Activated naive CD4-positive, alpha-beta T cell treated with Interleukin-2 at 50 U/mL for 16 hours (primary cell): ENCODE data around the gene EXD3.

ENCODE experiments used
- DNase-seq: peaks from one replicate; pipeline ENCODE4 v3.0.0-alpha.2; 2020

Gene EXD3

DNA sequence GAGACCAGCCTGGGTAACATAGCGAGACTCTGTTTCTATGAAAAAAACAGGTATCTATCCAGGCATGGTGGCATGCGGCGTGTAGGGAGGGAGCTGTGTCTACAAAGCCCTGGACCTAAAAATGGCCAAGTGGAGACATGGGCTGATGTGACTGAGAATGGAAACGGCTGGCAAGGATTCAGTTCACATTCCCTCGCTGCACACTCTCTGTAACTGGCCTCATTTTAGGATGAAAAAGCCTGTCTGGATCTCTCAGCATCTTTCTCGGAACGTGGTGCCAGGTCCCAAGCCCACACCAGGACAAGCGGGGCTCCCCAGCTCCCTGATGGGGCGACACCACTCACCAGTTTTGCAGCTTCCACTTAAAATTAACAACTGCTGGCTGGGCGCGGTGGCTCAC is 13.4 kb downstream of the EXD3 start:
- DNase-seq, result no peak

DNA sequence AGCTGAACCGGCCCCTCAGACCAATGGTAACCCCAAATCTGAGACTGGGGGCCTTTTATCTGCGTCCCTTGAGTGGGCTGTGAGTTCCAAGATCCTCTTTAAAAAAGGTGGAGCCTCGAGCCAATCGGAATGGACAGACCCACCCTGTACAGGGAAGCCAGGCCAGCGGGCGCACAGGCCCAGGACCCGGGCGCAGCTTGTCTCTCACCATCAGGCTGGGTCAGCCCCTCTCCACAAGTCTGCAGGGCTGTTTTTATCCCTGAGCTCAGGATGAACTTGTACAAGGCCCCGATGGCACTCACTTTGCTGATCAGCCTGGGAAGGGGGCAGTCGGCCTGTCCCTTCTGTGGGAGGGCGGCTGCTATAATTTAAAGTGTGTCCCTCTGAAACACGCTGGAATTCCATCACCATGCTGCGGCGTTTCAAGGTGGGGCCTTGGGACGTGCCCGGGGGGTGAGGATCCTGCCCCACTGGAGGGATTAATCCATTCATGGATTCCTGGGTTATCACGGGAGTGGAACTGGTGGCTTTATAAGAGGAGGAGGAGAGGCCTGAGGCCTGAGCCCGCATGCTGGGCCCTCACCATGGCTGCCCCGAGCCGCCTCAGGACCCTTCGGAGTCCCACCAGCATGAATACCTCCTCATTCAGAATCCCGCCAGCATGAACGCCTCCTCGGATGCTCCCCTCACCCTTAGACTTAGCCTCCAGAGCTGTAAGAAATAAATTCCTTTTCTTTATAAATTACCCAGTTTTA is 14.1 kb downstream of the EXD3 start:
- DNase-seq, result no peak

DNA sequence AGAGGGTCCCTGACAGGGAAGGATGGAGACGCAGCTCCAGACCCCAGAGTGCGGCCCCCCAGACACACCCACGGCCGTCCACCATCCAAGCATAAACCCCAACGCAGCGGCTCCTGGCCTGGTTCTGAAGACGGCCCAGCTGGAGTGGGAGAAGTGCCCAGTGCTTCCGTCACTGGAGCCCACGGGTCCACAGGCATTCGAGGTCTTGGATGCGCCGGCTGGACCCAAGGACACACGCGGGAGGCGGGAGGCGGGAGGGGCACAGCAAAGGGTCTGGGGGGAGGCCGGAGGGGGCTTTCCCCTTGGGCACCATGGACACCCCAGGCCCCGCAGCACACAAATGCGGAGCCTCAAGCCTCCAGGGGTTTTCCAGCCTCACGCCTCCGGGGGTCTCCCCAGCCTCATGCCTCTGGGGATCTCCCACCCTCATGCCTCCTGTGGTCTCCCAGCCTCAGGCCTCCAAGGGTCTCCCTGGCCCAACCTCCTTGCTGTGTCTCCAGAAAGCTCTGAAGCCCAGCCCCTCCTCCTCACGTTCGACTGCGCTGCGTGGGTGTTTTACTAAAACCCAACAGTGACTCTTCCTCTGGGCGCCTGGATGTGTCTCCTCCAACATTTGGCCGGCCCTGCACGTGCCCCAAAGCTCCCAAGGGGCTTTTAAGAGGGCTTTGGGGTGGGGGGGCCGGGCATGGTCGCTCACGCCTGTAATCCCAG is 15.2 kb downstream of the EXD3 start:
- DNase-seq, result no peak

DNA sequence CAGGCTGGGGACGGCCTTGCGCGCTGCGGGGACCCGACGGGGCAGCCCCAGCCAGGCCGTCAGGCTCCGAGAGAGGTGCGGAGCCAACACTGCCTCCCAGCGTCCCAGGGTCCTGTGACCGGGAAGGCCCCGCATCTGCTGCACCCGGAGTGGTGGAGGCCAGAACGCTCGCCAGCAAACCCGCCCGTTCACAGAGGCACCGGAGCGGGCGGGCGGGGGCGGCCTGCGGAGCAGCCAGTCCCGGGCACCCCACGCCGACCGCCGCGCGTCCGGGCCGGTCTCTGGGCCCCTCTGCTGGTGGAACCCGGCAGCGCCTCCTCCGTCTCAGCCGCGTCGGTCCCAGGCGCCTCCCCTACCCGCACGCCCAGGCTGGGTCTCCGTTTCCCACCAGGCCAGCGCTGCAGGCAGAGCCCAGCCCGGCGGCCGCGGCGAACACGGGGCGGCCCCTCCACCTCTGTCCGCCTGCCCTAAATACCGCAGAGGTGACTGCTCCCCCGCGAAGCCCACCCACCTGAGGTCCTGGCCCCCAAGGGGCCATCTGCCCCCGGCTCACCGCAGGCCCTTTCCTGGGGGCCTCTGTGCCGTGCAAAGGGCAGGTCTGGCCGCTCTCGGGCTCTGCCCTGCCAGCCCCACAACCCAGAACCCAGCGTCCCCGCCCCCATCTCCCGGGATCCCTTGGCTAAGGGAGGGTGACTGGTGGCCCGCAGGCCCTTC is 15.9 kb downstream of the EXD3 start:
- DNase-seq, result peak; percentile 63

DNA sequence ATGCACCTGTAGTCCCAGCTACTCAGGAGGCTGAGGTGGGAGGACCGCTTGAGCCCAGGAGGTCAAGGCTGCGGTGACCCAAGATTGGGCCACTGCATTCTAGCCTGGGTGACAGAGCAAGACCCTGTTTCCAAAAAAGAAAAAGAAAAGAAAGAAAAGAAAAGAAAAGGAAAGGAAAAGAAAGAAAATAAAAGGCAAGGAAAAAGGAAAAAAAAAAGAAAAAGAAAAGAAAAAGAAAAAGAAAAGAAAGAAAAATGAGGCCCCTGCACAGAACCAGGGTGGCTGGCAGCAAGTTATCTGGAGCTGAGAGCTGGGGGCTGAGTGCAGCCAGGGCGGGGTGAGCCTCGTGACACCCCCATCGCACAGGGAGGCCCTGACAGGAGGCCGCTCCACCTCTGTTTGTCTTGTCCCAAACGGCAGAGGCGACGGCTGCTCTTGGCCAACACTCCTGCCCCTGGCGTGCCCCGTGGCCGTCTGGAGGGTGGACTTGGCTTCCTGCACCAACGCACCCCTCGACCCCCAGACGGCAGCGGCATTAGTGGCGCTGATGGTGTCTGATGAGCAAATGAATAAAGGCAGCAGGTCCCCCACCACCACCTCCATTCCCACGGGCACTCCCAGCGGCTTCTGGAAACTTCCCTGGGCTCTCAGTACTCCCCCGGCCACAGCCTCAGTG is 16.7 kb downstream of the EXD3 start:
- DNase-seq, result no peak

DNA sequence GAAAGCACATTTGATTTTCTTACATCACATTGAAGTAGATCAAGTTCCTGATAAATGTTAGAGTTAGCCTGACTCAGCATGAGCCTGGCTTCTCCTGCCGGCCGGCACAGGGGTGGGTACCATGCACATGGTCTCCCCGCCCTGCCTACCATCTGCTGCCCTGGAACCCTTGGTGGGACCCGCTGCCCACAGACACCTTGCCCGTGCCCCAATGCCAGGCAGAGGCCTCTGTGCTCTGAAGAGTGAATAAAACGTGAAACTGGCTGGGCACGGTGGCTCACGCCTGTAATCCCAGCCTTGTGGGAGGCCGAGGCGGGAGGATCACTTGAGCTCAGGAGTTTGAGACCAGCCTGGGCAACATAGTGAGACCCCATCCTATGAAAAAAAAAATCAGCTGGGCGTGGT is 17.3 kb downstream of the EXD3 start:
- DNase-seq, result no peak

DNA sequence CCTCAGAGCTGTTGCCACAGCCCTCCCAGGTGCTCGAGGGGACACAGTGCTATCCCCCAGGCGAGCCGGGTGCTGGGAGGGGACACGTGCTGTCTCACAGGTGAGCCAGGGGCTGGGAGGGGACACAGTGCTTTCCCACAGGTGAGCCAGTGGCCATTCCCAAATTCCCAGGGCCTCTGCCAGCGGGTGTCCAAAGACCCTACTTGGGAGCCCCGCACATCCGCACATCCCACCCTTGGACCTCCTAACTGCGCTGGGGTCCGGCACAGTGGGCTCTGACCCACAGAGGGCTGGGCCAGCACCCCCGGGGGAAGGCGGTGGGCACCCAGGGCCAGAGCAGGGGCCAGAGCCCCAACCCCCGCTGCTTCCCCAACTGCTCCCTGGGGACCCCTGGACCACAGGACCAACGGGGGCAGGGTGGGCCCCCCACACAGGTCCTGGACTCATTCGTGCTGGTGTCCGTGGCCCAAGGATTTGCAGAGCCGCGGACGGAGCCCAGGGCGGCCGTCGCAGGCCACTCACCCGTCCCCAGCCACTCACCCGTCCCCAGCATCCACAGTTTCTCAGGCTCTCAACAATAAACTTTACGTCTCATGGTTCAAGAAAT is 17.9 kb downstream of the EXD3 start:
- DNase-seq, result no peak

DNA sequence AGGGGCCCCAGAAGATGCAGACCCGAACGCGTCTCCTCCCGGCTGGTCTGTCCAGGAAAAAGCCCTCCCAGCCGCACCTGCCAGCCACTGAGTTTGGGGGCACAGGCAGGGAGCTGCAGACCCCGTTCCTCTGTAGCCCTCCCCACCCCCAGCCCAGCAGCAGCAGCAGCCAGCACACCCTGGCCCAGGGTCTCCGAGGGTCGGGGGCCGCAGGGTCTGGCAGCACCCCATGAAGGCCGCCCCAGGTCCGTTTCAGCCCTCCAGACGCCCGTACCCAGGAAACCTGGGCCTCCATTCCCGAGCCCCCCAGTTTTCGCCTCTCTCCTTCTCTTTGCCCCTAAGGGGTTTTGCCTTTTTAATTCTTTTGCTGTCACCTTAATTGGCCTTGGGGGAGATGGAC is 19.7 kb downstream of the EXD3 start:
- DNase-seq, result no peak

DNA sequence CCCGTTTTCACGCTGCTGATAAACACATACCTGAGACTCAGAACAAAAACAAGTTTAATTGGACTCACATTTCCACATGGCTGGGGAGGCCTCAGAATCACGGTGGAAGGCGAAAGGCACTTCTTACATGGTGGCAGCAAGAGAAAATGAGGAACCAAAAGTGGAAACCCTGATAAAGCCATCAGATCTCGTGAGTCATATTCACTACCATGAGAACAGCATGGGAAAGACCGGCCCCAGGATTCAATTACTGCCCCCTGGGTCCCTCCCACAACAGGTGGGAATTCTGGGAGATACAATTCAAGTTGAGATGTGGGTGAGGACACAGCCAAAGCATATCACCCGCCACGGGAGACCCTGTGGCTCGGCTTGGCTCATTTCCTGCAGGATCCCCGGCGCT is 20.2 kb downstream of the EXD3 start:
- DNase-seq, result no peak

DNA sequence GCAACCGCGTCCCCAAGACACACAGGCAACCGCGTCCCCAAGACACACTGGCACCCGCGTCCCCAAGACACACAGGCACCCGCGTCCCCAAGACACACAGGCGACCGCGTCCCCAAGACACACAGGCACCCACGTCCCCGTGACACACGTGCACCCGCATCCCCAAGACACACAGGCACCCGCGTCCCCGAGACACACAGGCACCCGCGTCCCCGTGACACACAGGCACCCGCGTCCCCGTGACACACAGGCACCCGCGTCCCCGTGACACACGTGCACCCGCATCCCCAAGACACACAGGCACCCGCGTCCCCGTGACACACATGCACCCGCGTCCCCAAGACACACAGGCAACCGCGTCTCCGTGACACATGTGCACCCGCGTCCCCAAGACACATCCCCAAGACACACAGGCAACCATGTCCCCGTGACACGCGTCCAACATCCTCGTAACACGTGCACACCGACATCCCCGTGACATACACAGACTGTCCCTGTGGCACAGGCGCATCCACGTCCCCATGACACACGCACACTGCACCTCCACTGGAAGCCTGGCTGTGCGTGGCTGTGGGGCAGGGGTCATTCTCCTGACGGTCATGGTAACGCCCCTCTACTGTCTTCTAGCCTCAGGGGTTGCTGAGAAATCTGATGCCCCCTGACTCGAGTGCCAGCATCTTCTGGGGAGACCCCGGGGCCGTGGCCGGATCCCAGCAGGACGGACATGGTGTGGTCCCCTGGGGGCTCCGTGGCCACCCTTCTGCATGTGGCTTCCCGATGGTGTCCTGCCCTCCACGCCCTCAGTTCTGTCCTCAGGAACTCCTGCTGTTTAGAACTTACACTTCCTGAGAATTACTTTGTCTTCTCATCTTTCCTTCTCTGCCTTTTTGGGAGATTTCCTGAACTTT is 24.1 kb downstream of the EXD3 start:
- DNase-seq, result no peak

DNA sequence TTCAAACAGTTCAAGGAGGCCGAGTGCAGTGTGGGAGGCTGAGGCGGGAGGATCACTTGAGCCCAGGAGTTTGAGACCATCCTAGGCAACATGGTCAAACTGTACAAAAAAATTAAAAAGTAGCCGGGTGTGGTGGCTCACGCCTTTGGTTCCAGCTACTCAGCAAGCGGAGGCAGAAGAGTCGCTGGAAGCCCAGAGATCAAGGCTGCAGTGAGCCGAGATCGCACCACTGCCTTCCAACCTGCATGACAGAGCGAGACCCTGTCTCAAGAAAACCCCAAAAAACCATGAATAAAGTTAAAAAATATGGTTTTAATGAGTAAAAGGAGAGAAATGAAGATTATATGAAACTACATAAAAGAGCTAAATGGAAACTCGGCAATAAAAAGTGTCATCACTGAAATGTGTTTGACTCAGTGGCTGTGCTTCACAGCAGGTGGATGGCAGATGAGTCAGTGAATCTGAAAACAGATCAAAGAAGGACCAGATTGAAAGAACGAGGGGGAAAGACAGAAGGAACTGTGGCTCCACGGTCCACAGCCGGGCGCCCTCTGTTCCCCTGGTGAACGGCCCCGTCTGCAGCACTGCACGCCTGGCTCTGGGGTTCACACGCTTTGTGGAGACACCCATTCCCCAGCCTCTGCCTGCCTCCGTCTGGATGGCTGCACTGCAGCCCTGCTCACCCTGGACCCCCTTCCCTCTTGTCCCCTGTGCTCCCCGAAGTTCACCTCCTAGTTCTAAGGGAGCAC is 25.1 kb downstream of the EXD3 start:
- DNase-seq, result peak; percentile 50

DNA sequence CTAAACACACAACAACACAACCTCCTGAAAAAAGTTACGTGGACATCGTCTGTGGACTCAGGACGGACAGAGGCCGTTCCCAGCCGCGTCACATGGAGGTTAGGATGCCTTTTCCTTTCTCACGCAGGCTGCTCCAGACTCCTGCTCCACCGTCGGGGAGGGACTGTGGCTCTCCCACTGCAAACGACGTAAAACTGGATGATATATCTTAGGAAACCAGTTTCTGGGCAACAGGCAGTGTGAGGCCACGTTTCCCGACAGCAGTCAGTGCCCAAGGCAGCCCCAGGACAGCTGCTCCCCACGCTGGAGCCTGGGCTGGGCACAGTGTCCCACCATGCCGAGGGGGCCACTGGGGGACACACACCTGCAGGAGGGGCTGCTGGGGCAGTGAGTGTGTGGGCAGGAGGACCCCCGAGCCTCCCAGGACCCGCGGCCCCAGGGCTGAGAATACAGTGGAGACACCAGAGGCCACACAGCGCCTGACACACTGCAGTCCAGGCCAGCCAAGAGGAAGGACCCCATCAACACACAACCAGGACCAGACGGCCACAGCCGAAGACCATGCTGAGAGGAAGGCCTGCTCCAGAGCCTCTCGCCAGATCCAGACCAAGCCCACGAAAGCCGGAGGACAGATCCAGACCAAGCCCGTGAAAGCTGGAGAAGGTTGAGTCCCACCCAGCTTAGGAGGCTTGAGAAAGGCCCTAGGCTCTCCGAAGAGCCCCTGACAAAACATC is 26.2 kb downstream of the EXD3 start:
- no peak for DNase-seq

DNA sequence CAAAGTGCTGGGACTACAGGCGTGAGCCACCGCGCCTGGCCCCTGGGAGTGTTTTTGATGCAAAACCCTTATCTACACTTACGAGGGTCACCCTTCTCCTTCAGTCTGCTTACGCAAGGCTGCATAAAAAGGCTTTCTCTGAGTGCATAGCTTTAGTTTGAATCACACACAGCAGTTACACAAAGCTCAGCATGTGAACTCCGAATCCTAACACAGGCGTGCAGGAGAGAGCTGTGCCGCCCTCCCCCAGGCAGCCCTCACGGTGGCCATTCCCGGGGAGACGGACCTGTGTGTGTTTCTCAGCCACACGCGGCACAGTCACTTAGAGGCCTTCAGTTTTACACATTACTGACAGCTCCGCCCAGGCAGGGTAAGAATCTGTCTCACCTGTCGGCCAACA is 26.7 kb downstream of the EXD3 start:
- DNase-seq, result no peak

DNA sequence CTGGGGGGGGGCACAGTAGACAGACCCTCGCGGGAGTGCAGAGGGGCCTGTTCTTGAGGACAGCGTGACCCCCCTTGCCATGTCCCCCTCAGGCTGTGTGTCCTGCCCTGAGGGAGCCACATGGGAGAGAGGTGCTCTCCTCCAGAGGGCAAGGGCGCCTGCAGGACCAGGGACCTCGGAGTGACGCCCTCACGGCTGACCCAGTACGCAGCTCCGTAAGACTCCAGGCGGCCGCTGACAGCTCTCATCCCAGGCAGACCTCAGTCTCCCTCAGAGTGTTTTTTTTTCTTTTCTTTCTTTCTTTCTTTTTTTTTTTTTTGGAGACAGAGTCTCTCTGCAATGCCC is 27.3 kb downstream of the EXD3 start:
- no peak for DNase-seq

DNA sequence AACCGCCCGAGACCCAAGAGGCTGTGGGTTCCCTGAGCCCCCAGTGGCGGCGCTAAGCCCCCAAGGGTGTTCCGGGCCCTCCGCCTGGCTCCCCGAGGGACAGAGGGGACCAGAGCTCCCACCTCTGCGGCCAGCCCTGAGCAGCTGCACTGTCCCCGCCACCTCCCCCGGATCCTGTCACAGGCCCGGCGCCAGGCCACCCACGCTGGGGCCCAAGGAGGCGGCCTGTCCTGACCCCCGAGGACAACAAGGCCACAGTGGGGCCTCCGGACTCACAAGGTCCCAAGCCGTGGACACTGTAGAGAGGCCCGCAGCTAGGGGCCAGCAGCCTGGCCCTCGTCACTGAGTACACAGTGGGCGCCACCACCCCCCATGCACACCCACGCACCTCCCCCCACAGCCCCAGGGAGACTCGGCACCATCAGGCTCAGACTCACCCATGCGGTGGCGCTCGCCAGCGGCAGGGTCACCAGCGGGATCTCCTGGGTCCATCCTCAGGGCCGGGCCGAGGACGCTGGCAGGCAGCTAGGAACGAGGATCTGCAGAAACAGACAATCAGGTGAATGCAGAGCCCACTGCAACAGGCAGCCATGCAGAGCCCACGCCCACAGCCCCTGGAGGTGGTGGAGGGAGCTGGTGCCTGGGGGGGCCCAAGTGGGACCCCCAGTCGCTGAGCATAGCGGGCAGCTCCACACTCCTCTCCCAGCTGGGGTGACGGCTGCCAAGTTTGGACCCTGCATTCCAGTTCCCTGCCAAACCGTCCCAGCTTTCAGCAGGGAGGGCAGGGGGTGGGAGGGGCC is 27.9 kb downstream of the EXD3 start:
- DNase-seq, result no peak

DNA sequence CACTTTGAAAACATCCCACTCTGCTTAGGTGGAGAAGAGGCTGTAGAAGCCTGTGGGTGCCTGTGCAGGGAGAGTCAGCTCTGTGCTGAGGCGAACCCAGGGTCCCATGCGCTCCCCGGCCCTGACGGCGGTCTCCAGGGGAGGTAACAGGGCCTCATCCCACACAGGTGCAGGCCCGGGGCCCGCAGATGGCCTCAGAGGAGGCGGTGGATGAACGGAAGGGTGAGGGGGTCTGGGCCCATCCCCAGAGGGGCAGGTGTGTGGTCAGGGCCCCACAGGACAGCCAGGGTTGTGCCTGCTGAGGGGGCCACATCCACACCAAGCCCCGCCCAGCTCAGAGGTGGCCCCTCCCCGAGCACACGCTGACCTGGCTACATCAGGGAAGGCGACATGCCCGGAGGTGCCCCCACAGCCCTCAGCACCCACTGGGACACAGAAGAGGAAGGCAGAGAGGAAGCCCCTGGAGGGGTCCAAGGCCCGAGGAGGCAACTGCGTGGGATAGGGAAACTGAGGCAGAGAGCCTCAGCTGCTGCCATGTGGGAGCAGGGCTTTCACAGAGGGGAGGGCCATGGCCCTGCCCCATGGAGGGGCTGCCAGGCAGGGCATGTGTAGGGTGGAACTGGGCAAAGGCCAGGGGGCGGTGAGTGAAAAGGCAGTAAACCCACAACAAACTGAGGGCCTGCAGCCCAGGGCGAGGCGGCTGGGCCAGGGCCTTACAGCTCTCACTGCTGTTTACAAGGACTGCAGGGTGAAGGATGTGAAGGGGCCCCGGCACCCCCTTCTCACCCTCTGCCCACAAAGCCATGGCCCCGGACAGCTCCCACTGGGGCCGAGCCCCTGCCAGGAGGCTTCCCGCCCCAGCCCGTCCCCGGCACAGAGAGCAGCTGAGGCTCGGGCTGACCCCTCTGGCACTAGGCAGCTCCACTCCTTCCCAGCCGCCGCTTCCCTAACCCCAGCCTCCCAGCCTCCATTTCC is 29.5 kb downstream of the EXD3 start:
- no peak for DNase-seq

DNA sequence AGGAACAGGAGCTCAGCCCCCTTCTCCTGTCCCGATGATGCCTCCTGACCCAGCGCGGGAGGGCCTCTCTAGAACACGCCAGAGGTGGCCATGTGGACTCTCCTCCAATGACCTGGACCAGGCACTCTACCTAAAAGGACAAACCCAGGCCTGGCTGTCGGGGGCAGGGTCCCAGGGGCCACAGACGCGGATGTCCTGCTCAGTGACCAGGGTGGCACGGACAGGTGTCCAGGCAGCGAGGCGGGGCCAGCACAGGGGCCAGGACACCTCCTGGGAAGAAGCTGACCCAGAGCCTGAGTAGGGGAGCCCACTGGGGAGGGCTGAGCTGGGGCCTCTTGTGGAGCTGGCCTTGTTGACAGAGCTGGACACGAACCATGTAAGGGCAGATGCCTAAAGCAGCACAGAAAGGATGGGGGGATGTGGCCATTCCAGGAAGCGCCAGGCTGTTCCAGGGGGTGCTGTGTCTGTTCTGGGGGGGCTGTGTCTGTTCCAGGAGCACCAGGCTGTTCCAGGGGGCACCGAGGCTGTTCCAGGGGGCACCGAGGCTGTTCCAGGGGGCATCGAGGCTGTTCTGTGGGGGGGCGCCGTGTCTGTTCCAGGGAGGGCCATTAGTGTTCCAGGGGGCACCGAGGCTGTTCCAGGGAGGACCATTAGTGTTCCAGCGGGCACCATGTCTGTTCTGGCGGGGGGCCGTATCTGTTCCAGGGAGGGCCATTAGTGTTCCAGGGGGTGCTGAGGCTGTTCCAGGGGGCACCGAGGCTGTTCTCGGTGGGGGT is 30.5 kb downstream of the EXD3 start:
- no peak for DNase-seq

DNA sequence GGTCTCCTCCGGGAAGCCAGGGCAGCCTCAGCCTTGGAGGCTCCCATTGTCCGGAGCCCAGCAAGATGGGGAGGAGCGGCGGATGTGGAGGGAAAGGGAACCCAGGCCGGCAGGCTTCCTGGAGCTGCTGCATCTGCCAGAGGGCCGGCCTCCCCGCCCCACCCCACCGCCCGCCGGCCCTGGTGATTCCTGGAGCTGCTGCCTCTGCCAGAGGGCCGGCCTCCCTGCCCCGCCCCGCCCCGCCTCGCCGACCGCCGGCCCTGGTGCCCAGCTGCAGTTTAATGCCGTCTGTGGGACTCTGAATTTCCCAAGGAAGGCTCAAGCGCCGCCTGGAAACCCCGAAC is 31.6 kb downstream of the EXD3 start:
- DNase-seq, result no peak
